ENCODE measurements around the gene TRPM8.

The TRPM8 gene

GRCh38 chr2:233976690-233977294, 59.6 kb downstream of the TRPM8 start:
- TF ChIP-seq SIN3A (IDR thresholded peaks at IDR 0.05; ENCODE audit: borderline replicate concordance, insufficient read depth, low read length) (no peak), FOXP2 (optimal IDR thresholded peaks at IDR 0.05; ENCODE audit: borderline replicate concordance, extremely low read depth, extremely low read length, insufficient read depth) (no peak), REST (IDR thresholded peaks at IDR 0.05; ENCODE audit: insufficient read depth in 1 of 2, low read depth in 2 of 2, low read length in 2 of 2) (no peak), POLR2AphosphoS5 (IDR thresholded peaks at IDR 0.05; ENCODE audit: low read depth, low read length) (no peak), TAF1 (IDR thresholded peaks at IDR 0.05; ENCODE audit: borderline replicate concordance, insufficient read depth, low read length) (no peak)

- TF ChIP-seq FOXP2 (optimal IDR thresholded peaks at IDR 0.05; ENCODE audit: borderline replicate concordance, extremely low read depth, extremely low read length, insufficient read depth) (no peak), POLR2AphosphoS5 (IDR thresholded peaks at IDR 0.05; ENCODE audit: low read depth, low read length) (no peak), REST (IDR thresholded peaks at IDR 0.05; ENCODE audit: insufficient read depth in 1 of 2, low read depth in 2 of 2, low read length in 2 of 2) (peak; percentile 73 to 87)
Measured at GRCh38 chr2:233977296-233977837, 60.2 kb downstream of the TRPM8 start.

GRCh38 chr2:233979748-233980147, 62.6 kb downstream of the TRPM8 start:
- TF ChIP-seq TAF1 (IDR thresholded peaks at IDR 0.05; ENCODE audit: borderline replicate concordance, insufficient read depth, low read length) (no peak), REST (IDR thresholded peaks at IDR 0.05; ENCODE audit: insufficient read depth in 1 of 2, low read depth in 2 of 2, low read length in 2 of 2) (no peak), SIN3A (IDR thresholded peaks at IDR 0.05; ENCODE audit: borderline replicate concordance, insufficient read depth, low read length) (no peak), FOXP2 (optimal IDR thresholded peaks at IDR 0.05; ENCODE audit: borderline replicate concordance, extremely low read depth, extremely low read length, insufficient read depth) (no peak), POLR2AphosphoS5 (IDR thresholded peaks at IDR 0.05; ENCODE audit: low read depth, low read length) (no peak)

- TF ChIP-seq POLR2AphosphoS5 (IDR thresholded peaks at IDR 0.05; ENCODE audit: low read depth, low read length) (no peak), SIN3A (IDR thresholded peaks at IDR 0.05; ENCODE audit: borderline replicate concordance, insufficient read depth, low read length) (no peak), FOXP2 (optimal IDR thresholded peaks at IDR 0.05; ENCODE audit: borderline replicate concordance, extremely low read depth, extremely low read length, insufficient read depth) (no peak)
Measured at GRCh38 chr2:233980955-233981561, 63.9 kb downstream of the TRPM8 start.

GRCh38 chr2:233981574-233982420, 64.6 kb downstream of the TRPM8 start:
- TF ChIP-seq POLR2AphosphoS5 (IDR thresholded peaks at IDR 0.05; ENCODE audit: low read depth, low read length) (no peak), REST (IDR thresholded peaks at IDR 0.05; ENCODE audit: insufficient read depth in 1 of 2, low read depth in 2 of 2, low read length in 2 of 2) (no peak)

All from PFSK-1 (cell line).